ENCODE data around the gene TYROBP.

TYROBP gene

GRCh38 chr19:35944556-35944955 is 36.5 kb upstream of the TYROBP start:
- ChIA-PET CTCF (no interaction called here), POLR2A (no interaction called here)
- H3K4me3 ChIP-seq (ENCODE audit: low read depth, low read length): no peak overlapping the region
- no peak for DNase-seq (ENCODE audit: low read depth, low spot score)
- TF ChIP-seq, protein P1, sequence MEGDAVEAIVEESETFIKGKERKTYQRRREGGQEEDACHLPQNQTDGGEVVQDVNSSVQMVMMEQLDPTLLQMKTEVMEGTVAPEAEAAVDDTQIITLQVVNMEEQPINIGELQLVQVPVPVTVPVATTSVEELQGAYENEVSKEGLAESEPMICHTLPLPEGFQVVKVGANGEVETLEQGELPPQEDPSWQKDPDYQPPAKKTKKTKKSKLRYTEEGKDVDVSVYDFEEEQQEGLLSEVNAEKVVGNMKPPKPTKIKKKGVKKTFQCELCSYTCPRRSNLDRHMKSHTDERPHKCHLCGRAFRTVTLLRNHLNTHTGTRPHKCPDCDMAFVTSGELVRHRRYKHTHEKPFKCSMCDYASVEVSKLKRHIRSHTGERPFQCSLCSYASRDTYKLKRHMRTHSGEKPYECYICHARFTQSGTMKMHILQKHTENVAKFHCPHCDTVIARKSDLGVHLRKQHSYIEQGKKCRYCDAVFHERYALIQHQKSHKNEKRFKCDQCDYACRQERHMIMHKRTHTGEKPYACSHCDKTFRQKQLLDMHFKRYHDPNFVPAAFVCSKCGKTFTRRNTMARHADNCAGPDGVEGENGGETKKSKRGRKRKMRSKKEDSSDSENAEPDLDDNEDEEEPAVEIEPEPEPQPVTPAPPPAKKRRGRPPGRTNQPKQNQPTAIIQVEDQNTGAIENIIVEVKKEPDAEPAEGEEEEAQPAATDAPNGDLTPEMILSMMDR (IDR thresholded peaks at IDR 0.05; ENCODE audit: insufficient read depth, low read length, missing control alignments): no peak

GRCh38 chr19:35943321-35944301 is 35.5 kb upstream of the TYROBP start:
- CTCF ChIA-PET: no interaction called here
- POLR2A ChIA-PET: no interaction called here
- no peak for DNase-seq (ENCODE audit: low read depth, low spot score)
- TF ChIP-seq, protein P1 (IDR thresholded peaks at IDR 0.05; ENCODE audit: insufficient read depth, low read length, missing control alignments): no peak
- no peak overlapping the region for H3K4me3 ChIP-seq (ENCODE audit: low read depth, low read length)

GRCh38 chr19:35942235-35942634 is 34.1 kb upstream of the TYROBP start:
- H3K4me3 ChIP-seq (ENCODE audit: low read depth, low read length): no peak overlapping the region
- POLR2A ChIA-PET: no interaction called here
- DNase-seq (ENCODE audit: low read depth, low spot score): no peak
- CTCF ChIA-PET: no interaction called here
- TF ChIP-seq, protein P1 (IDR thresholded peaks at IDR 0.05; ENCODE audit: insufficient read depth, low read length, missing control alignments): no peak

GRCh38 chr19:35940839-35941238 is 32.7 kb upstream of the TYROBP start:
- CTCF ChIA-PET: interaction anchor here (1.0 to 1.3 kb wide), 2 partner anchors 9 to 10 kb away, joined by 3 to 4 read pairs; no protein-coding TSS in a partner anchor
- TF ChIP-seq, protein P1 (IDR thresholded peaks at IDR 0.05; ENCODE audit: insufficient read depth, low read length, missing control alignments): no peak
- DNase-seq (ENCODE audit: low read depth, low spot score): no peak
- H3K4me3 ChIP-seq (ENCODE audit: low read depth, low read length): no peak overlapping the region
- POLR2A ChIA-PET: no interaction called here

DNA sequence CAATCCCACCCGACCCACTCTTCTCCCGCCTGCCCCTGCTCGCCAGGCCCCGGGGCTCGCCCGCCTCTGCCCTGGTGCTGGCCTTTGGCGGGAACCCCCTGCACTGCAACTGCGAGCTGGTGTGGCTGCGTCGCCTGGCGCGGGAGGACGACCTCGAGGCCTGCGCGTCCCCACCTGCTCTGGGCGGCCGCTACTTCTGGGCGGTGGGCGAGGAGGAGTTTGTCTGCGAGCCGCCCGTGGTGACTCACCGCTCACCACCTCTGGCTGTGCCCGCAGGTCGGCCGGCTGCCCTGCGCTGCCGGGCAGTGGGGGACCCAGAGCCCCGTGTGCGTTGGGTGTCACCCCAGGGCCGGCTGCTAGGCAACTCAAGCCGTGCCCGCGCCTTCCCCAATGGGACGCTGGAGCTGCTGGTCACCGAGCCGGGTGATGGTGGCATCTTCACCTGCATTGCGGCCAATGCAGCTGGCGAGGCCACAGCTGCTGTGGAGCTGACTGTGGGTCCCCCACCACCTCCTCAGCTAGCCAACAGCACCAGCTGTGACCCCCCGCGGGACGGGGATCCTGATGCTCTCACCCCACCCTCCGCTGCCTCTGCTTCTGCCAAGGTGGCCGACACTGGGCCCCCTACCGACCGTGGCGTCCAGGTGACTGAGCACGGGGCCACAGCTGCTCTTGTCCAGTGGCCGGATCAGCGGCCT is 32.1 kb upstream of the TYROBP start:
- no peak for DNase-seq (ENCODE audit: low read depth, low spot score)
- H3K4me3 ChIP-seq (ENCODE audit: low read depth, low read length): no peak overlapping the region
- ChIA-PET POLR2A (no interaction called here), CTCF (interaction anchor here (1.3 kb wide), 1 partner anchor 9 kb away, joined by 3 read pairs; no protein-coding TSS in a partner anchor)
- TF ChIP-seq, protein P1 (IDR thresholded peaks at IDR 0.05; ENCODE audit: insufficient read depth, low read length, missing control alignments): no peak

Data from AG04449 (cell line).